Keratinocyte (primary cell): ENCODE measurements around the gene DCTN3.

Source experiments
- EZH2 ChIP-seq: IDR thresholded peaks from one replicate; pipeline ENCODE4 v1.6.1; 2012; ENCODE audit warnings: inconsistent platforms, mild to moderate bottlenecking, low read length, moderate library complexity
- TF ChIP-seq, protein P1 (sequence below), 3 experiments: IDR thresholded peaks in 1 of 3; conservative IDR thresholded peaks in 1 of 3; optimal IDR thresholded peaks in 1 of 3; 2 replicates in 2 of 3; 3 replicates in 1 of 3; pipeline versions ENCODE3 to v1.5.1; 2011; ENCODE audit warnings: low read length in 3 of 3, mild to moderate bottlenecking in 3 of 3, moderate library complexity in 2 of 3, control low read depth in 1 of 3, inconsistent platforms in 1 of 3; ENCODE audit not compliant: insufficient read depth in 2 of 3; ENCODE audit errors: extremely low read depth in 1 of 3

DNA sequence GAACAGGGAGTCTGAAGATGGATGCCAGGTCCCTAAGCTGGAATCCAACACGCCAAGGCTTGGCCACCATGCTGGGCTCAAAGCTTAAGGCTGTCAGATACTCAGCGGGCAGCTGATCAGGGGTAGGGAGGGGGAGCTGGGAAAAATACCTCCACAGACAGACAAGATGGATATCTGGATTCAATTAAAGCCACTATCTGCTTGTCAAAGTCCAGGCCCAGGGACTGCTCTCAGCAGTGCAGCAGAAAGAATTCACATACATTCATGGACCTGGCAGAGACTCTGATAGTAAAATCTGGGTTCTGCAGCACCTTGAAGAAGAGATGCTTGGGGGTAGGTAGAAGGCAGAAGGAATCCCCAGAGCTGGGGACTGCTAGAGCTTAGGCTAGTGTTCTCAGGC, 5.2 kb downstream of the DCTN3 start:
- TF ChIP-seq, protein P1, sequence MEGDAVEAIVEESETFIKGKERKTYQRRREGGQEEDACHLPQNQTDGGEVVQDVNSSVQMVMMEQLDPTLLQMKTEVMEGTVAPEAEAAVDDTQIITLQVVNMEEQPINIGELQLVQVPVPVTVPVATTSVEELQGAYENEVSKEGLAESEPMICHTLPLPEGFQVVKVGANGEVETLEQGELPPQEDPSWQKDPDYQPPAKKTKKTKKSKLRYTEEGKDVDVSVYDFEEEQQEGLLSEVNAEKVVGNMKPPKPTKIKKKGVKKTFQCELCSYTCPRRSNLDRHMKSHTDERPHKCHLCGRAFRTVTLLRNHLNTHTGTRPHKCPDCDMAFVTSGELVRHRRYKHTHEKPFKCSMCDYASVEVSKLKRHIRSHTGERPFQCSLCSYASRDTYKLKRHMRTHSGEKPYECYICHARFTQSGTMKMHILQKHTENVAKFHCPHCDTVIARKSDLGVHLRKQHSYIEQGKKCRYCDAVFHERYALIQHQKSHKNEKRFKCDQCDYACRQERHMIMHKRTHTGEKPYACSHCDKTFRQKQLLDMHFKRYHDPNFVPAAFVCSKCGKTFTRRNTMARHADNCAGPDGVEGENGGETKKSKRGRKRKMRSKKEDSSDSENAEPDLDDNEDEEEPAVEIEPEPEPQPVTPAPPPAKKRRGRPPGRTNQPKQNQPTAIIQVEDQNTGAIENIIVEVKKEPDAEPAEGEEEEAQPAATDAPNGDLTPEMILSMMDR (optimal IDR thresholded peaks at IDR 0.05 in 1 of 3, IDR thresholded peaks at IDR 0.05 in 1 of 3, conservative IDR thresholded peaks at IDR 0.05 in 1 of 3; ENCODE audit: extremely low read depth in 1 of 3, insufficient read depth in 2 of 3, low read length in 3 of 3) = no peak
- TF ChIP-seq EZH2 = no peak
